Natural killer cell (primary cell): ENCODE results near the gene AGBL5. TPM values are rescaled to one million over a fixed set of nuclear protein-coding genes. Genes with fewer than 3 reads are reported as not detected.

ENCODE experiments used
- ATAC-seq, 3 donors: fragments of 150-1000 bp in 2 of 3; fragments of 200-7000 bp in 1 of 3; cut with Tn5 transposase; 1 replicate in 1 of 3; 2 replicates in 2 of 3; pipeline ENCODE4 v1.10.0; 2021; ENCODE audit warnings: mild to moderate bottlenecking in 2 of 3, moderate library complexity in 2 of 3
- DNase-seq, 2 donors: peaks; one replicate each; pipeline versions ENCODE4 v3.0.0 to v3.0.0-alpha.2; 2013 to 2021; ENCODE audit warnings: mixed read lengths in 1 of 2
- H3K27ac ChIP-seq: one replicate; pipeline ENCODE4 v1.5.1; 2013; ENCODE audit warnings: mild to moderate bottlenecking, low read length
- H3K27me3 ChIP-seq: one replicate; pipeline ENCODE4 v1.6.1; 2013; ENCODE audit warnings: low read length; ENCODE audit not compliant: control insufficient read depth, insufficient read depth
- H3K36me3 ChIP-seq: one replicate; pipeline ENCODE4 v1.6.1; 2013; ENCODE audit warnings: low read length; ENCODE audit not compliant: control insufficient read depth, insufficient read depth
- H3K4me1 ChIP-seq: one replicate; pipeline ENCODE4 v1.6.1; 2013; ENCODE audit warnings: low read length; ENCODE audit not compliant: control insufficient read depth, insufficient read depth
- H3K4me3 ChIP-seq: one replicate; pipeline ENCODE4 v1.5.1; 2013; ENCODE audit warnings: low read length
- H3K9me3 ChIP-seq: one replicate; pipeline ENCODE4 v1.6.1; 2013; ENCODE audit warnings: low read length; ENCODE audit not compliant: control insufficient read depth, insufficient read depth
- H3K27ac Mint-ChIP-seq, 2 donors: one replicate each; pipeline ENCODE4 v1.8.0; 2022; ENCODE audit warnings: mild to moderate bottlenecking in 2 of 2, mixed read lengths in 2 of 2, moderate library complexity in 1 of 2
- H3K27me3 Mint-ChIP-seq, 2 donors: one replicate each; pipeline ENCODE4 v1.8.0; 2022; ENCODE audit warnings: low read depth in 2 of 2, mixed read lengths in 2 of 2
- H3K36me3 Mint-ChIP-seq: one replicate; pipeline ENCODE4 v1.8.0; 2022; ENCODE audit warnings: mixed read lengths
- H3K4me1 Mint-ChIP-seq, 2 donors: one replicate each; pipeline ENCODE4 v1.8.0; 2022; ENCODE audit warnings: mixed read lengths in 2 of 2
- H3K4me3 Mint-ChIP-seq: one replicate; pipeline ENCODE4 v1.8.0; 2022; ENCODE audit warnings: mild to moderate bottlenecking, moderate library complexity, mixed read lengths
- H3K9me3 Mint-ChIP-seq, 2 donors: one replicate each; pipeline ENCODE4 v1.8.0; 2022; ENCODE audit warnings: mixed read lengths in 2 of 2
- WGBS: methylation state at CpG from one replicate; pipeline ENCODE4 v1.1.7; 2013; ENCODE audit warnings: missing lambda C conversion rate; ENCODE audit not compliant: insufficient coverage; 5-methylcytosine and 5-hydroxymethylcytosine counted together
- intact Hi-C: fragments of 100-400 bp; cut with micrococcal nuclease; formaldehyde crosslinking; loops from one replicate; pipeline ENCODE4 v1.14.2; 2022
- total RNA-seq, 4 donors: library from RNA; stranded (reverse); fragments of 120-200 nt in 1 of 4; gene quantifications; one replicate each; pipeline versions ENCODE4 v1.2.3 to v1.2.4, GENCODE V29; 2013 to 2022
- TF ChIP-seq, protein P1 (sequence below): fragments of 200-600 bp; IDR thresholded peaks from one replicate; pipeline ENCODE4 v1.8.0; 2022; ENCODE audit warnings: antibody characterized with exemption

The AGBL5 gene
- total RNA-seq, 3 donors from 2014 or later (not counting 1 experiment from before 2014, with no cell fraction given): 10.0 to 12.0 (median 10.8) TPM

DNA sequence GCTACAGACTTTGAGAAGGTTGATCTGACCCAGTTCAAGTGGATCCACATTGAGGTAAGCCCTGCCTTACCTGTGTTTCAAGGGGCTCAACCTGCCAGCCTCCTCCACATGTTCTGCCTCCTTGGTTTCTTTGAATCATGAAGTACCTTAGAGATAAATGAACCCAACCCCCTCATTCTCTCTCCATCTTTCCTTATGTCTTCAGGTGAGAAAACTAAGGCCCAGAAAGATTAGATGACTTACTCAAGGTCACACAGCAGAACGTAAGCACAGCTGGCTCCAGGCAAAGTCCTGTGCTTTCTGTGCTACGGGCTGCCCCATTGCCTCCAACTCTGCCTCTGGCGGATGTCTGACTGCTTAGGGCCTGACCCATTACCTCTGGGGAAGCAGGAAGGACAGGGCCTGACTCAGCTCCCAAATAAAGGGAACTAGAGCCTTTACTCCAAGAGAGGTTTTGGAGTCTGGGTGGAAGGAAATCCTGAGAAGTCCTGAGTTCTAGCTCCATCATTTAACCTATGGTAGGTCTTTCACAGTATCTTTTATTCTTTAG lies 45.4 kb downstream of the AGBL5 start:
- 77% methylated on average over 3 of the region's 3 CpGs for WGBS
- H3K9me3 ChIP-seq: no peaks in the 10 kb centered on the region
- DNase-seq: no peak
- Mint-ChIP-seq H3K27me3 (no peaks in the 10 kb centered on the region), H3K27ac (no peak overlapping the region), H3K9me3 (no peaks in the 10 kb centered on the region), H3K4me1 (peaks cover 0 to 16% of the 10 kb centered on the region in 2 donors), H3K4me3 (no peak overlapping the region), H3K36me3 (no peaks in the 10 kb centered on the region)
- H3K27ac ChIP-seq: no peak overlapping the region
- no peak for ATAC-seq
- no peaks in the 10 kb centered on the region for H3K27me3 ChIP-seq
- TF ChIP-seq, protein P1, sequence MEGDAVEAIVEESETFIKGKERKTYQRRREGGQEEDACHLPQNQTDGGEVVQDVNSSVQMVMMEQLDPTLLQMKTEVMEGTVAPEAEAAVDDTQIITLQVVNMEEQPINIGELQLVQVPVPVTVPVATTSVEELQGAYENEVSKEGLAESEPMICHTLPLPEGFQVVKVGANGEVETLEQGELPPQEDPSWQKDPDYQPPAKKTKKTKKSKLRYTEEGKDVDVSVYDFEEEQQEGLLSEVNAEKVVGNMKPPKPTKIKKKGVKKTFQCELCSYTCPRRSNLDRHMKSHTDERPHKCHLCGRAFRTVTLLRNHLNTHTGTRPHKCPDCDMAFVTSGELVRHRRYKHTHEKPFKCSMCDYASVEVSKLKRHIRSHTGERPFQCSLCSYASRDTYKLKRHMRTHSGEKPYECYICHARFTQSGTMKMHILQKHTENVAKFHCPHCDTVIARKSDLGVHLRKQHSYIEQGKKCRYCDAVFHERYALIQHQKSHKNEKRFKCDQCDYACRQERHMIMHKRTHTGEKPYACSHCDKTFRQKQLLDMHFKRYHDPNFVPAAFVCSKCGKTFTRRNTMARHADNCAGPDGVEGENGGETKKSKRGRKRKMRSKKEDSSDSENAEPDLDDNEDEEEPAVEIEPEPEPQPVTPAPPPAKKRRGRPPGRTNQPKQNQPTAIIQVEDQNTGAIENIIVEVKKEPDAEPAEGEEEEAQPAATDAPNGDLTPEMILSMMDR: no peak
- intact Hi-C loops: no loop called here
- no peak overlapping the region for H3K4me3 ChIP-seq
- H3K36me3 ChIP-seq: no peaks in the 10 kb centered on the region
- peaks cover 9% of the 10 kb centered on the region for H3K4me1 ChIP-seq

DNA sequence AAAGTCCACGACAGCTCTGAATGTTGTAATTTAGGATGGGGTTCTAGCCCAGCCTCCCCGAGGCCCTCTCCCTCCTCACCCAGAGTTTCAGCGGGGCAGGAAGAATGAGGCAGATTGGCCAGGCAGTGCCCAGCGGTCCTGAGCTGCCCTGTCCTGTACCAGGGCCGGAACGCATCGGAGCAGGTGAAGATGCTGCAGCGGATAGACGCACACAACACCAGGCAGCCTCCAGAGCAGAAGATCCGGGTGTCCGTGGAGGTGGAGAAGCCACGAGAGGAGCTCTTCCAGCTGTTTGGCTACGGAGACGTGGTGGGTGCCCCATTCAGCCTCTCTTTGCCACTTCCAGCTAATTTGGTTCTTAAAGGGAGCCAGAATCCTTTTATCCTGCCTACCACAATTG lies 45.9 kb downstream of the AGBL5 start:
- H3K36me3 ChIP-seq: no peaks in the 10 kb centered on the region
- H3K4me1 Mint-ChIP-seq: peaks cover 0 to 16% of the 10 kb centered on the region in 2 donors
- H3K9me3 Mint-ChIP-seq: no peaks in the 10 kb centered on the region
- H3K27me3 Mint-ChIP-seq: no peaks in the 10 kb centered on the region
- no peak overlapping the region for H3K27ac ChIP-seq
- TF ChIP-seq, protein P1: no peak
- DNase-seq (no peak), ATAC-seq (no peak)
- H3K27ac Mint-ChIP-seq: no peak overlapping the region
- no peak overlapping the region for H3K4me3 Mint-ChIP-seq
- WGBS: 94% methylated on average over 14 of the region's 14 CpGs
- no peaks in the 10 kb centered on the region for H3K9me3 ChIP-seq
- H3K4me1 ChIP-seq: peaks cover 9% of the 10 kb centered on the region
- no peaks in the 10 kb centered on the region for H3K36me3 Mint-ChIP-seq
- H3K27me3 ChIP-seq: no peaks in the 10 kb centered on the region
- intact Hi-C loops: no loop called here
- no peak overlapping the region for H3K4me3 ChIP-seq

DNA sequence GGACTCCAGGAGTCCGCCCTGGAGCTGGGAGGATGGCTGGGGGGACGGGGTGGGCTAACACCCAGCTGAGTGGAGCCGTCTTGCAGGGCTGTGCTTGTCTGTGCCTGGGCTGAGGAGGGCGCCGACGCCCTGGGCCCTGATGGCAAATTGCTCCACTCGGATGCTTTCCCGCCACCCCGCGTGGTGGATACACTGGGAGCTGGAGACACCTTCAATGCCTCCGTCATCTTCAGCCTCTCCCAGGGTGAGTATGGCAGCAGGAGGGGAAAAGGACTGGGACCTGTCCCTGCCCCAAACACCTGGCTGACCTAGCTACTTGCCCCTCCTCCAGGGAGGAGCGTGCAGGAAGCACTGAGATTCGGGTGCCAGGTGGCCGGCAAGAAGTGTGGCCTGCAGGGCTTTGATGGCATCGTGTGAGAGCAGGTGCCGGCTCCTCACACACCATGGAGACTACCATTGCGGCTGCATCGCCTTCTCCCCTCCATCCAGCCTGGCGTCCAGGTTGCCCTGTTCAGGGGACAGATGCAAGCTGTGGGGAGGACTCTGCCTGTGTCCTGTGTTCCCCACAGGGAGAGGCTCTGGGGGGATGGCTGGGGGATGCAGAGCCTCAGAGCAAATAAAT lies 48.0 kb downstream of the AGBL5 start:
- H3K4me1 Mint-ChIP-seq: peaks cover 0 to 16% of the 10 kb centered on the region in 2 donors
- no peaks in the 10 kb centered on the region for H3K36me3 ChIP-seq
- 96% methylated on average over 19 of the region's 19 CpGs for WGBS
- no peak overlapping the region for H3K4me3 ChIP-seq
- H3K27me3 ChIP-seq: no peaks in the 10 kb centered on the region
- peaks cover 0 to under 1% of the 10 kb centered on the region in 2 donors for H3K27me3 Mint-ChIP-seq
- no peak overlapping the region for H3K27ac Mint-ChIP-seq
- intact Hi-C loops: no loop called here
- DNase-seq (no peak), ATAC-seq (no peak)
- H3K36me3 Mint-ChIP-seq: no peaks in the 10 kb centered on the region
- H3K4me1 ChIP-seq: peaks cover 9% of the 10 kb centered on the region
- no peak overlapping the region for H3K27ac ChIP-seq
- H3K9me3 Mint-ChIP-seq: no peaks in the 10 kb centered on the region
- H3K4me3 Mint-ChIP-seq: no peak overlapping the region
- TF ChIP-seq, protein P1: no peak
- no peaks in the 10 kb centered on the region for H3K9me3 ChIP-seq

DNA sequence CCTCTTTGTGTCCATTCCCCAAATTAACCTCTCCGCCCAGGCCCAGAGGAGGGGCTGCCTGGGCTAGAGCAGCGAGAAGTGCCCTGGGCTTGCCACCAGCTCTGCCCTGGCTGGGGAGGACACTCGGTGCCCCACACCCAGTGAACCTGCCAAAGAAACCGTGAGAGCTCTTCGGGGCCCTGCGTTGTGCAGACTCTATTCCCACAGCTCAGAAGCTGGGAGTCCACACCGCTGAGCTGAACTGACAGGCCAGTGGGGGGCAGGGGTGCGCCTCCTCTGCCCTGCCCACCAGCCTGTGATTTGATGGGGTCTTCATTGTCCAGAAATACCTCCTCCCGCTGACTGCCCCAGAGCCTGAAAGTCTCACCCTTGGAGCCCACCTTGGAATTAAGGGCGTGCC lies 48.6 kb downstream of the AGBL5 start:
- intact Hi-C loops: no loop called here
- no peak overlapping the region for H3K27ac Mint-ChIP-seq

More for the DNA sequence above, 48.6 kb downstream of the AGBL5 start:
- no peaks in the 10 kb centered on the region for H3K36me3 Mint-ChIP-seq
- Histone ChIP-seq H3K27ac (no peak overlapping the region), H3K4me1 (peaks cover 9% of the 10 kb centered on the region), H3K27me3 (no peaks in the 10 kb centered on the region), H3K4me3 (no peak overlapping the region), H3K9me3 (no peaks in the 10 kb centered on the region), H3K36me3 (no peaks in the 10 kb centered on the region)
- 93% methylated on average over 10 of the region's 10 CpGs for WGBS
- TF ChIP-seq, protein P1: no peak
- H3K9me3 Mint-ChIP-seq: no peaks in the 10 kb centered on the region
- H3K27me3 Mint-ChIP-seq: peaks cover 0 to 2% of the 10 kb centered on the region in 2 donors
- peaks cover 0 to 16% of the 10 kb centered on the region in 2 donors for H3K4me1 Mint-ChIP-seq
- ATAC-seq: no peak
- DNase-seq: no peak
- no peak overlapping the region for H3K4me3 Mint-ChIP-seq
